ENCODE measurements around the gene MVB12B. TPM values are rescaled to one million over a fixed set of nuclear protein-coding genes. Genes with fewer than 3 reads are reported as not detected.
A peak's percentile ranks its signal among the peaks of the same experiment; 100 is the strongest.

The MVB12B gene
- total RNA-seq, 1 experiment from 2014 or later = 5.7 TPM

DNA sequence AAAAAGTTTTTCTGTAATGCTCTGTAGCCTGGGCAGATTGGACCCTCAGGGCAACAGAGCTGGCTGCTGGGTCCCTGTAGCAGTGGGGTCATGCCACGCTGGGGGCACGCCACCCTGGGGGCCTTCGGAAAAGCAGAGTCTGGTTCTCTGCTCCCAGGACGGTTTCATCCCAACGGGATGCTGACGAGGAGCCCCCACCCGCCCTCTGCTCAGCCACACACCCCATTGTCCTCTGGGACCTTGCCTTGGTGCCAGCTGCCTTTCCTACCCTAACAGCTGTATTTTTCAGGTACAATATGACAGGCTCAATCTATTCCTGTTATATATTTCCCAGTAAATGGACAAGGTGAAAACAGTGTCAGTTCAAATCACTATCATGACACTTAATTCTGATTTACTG is 29.0 kb upstream of the MVB12B start:
- H3K27me3 Mint-ChIP-seq (ENCODE audit: low read depth) = no peaks in the 10 kb centered on the region
- H3K4me3 Mint-ChIP-seq = no peak overlapping the region
- H3K9me3 Mint-ChIP-seq = no peaks in the 10 kb centered on the region
- ChIA-PET CTCF (interaction anchor here (0.5 to 2.2 kb wide), 7 partner anchors 39 to 257 kb away, joined by 3 to 15 read pairs (median 5); no protein-coding TSS in a partner anchor), POLR2A (no interaction called here)
- ATAC-seq (no peak), DNase-seq (ENCODE audit: low spot score) (no peak)
- TF ChIP-seq USF1 (CRISPR knock-in tag; IDR thresholded peaks at IDR 0.05) (no peak), TEAD1 (CRISPR knock-in tag; IDR thresholded peaks at IDR 0.05) (no peak), NFYB (CRISPR knock-in tag; conservative IDR thresholded peaks at IDR 0.05; ENCODE audit: low read depth) (no peak), ZNF232 (CRISPR knock-in tag; IDR thresholded peaks at IDR 0.05) (no peak), E2F4 (CRISPR knock-in tag; IDR thresholded peaks at IDR 0.05; ENCODE audit: borderline replicate concordance, low read depth) (no peak), GRHL2 (CRISPR knock-in tag; IDR thresholded peaks at IDR 0.05; ENCODE audit: insufficient replicate concordance, severe bottlenecking) (no peak), ZBTB43 (CRISPR knock-in tag; IDR thresholded peaks at IDR 0.05) (no peak), ZNF396 (CRISPR knock-in tag; IDR thresholded peaks at IDR 0.05; ENCODE audit: borderline replicate concordance) (no peak)
- TF ChIP-seq, protein P1, sequence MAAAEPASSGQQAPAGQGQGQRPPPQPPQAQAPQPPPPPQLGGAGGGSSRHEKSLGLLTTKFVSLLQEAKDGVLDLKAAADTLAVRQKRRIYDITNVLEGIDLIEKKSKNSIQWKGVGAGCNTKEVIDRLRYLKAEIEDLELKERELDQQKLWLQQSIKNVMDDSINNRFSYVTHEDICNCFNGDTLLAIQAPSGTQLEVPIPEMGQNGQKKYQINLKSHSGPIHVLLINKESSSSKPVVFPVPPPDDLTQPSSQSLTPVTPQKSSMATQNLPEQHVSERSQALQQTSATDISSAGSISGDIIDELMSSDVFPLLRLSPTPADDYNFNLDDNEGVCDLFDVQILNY (CRISPR knock-in tag; IDR thresholded peaks at IDR 0.05) = no peak
- H3K27ac Mint-ChIP-seq = no peak overlapping the region
- H3K4me1 Mint-ChIP-seq = no peaks in the 10 kb centered on the region; the same call in 1 of the 2 replicates
- H3K36me3 Mint-ChIP-seq = no peaks in the 10 kb centered on the region

- no peaks in the 10 kb centered on the region for H3K9me3 Mint-ChIP-seq
- ATAC-seq = peak; percentile 27; the same call in 1 of the 2 replicates
- CTCF ChIA-PET = interaction anchor here (0.6 to 2.2 kb wide), 6 partner anchors 38 to 202 kb away, joined by 3 to 15 read pairs (median 5); no protein-coding TSS in a partner anchor
These were observed 28.4 kb upstream of the MVB12B start for GRCh38 chr9:126298063-126298801.

More at GRCh38 chr9:126298063-126298801, 28.4 kb upstream of the MVB12B start:
- DNase-seq (ENCODE audit: low spot score) = peak; percentile 28
- no peak overlapping the region for H3K27ac Mint-ChIP-seq
- no peaks in the 10 kb centered on the region for H3K36me3 Mint-ChIP-seq
- H3K4me3 Mint-ChIP-seq = no peak overlapping the region
- no peaks in the 10 kb centered on the region for H3K27me3 Mint-ChIP-seq (ENCODE audit: low read depth)
- H3K4me1 Mint-ChIP-seq = no peaks in the 10 kb centered on the region; the same call in 1 of the 2 replicates
- POLR2A ChIA-PET = no interaction called here
- TF ChIP-seq NR3C1 (CRISPR knock-in tag; conservative IDR thresholded peaks at IDR 0.05; ENCODE audit: low read depth) = no peak
- TF ChIP-seq STAT6 (CRISPR knock-in tag; conservative IDR thresholded peaks at IDR 0.05; ENCODE audit: low read depth) = no peak
- TF ChIP-seq AFF4 (CRISPR knock-in tag; IDR thresholded peaks at IDR 0.05; ENCODE audit: borderline replicate concordance) = no peak
- no peak for TF ChIP-seq RELA (CRISPR knock-in tag; IDR thresholded peaks at IDR 0.05; ENCODE audit: borderline replicate concordance)
- no peak for TF ChIP-seq ZNF138 (CRISPR knock-in tag; conservative IDR thresholded peaks at IDR 0.05)
- no peak for TF ChIP-seq USF1 (CRISPR knock-in tag; IDR thresholded peaks at IDR 0.05)
- TF ChIP-seq, protein P2, sequence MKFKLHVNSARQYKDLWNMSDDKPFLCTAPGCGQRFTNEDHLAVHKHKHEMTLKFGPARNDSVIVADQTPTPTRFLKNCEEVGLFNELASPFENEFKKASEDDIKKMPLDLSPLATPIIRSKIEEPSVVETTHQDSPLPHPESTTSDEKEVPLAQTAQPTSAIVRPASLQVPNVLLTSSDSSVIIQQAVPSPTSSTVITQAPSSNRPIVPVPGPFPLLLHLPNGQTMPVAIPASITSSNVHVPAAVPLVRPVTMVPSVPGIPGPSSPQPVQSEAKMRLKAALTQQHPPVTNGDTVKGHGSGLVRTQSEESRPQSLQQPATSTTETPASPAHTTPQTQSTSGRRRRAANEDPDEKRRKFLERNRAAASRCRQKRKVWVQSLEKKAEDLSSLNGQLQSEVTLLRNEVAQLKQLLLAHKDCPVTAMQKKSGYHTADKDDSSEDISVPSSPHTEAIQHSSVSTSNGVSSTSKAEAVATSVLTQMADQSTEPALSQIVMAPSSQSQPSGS (CRISPR knock-in tag; IDR thresholded peaks at IDR 0.05; ENCODE audit: borderline replicate concordance, low read depth) = no peak
- TF ChIP-seq SOX15 (CRISPR knock-in tag; IDR thresholded peaks at IDR 0.05) = no peak
- no peak for TF ChIP-seq TCF7 (CRISPR knock-in tag; IDR thresholded peaks at IDR 0.05; ENCODE audit: low read depth)

Data from WTC11 (cell line).